NT2/D1 (cell line): Measurements from ENCODE around the gene CDH1.

Source experiments
- DNase-seq: peaks from one replicate; pipeline ENCODE4 v3.0.0-alpha.2; 2011; ENCODE audit warnings: low read depth, low spot score
- H3K27me3 ChIP-seq: 2 replicates; pipeline ENCODE4 v1.6.0; 2011; ENCODE audit warnings: mild to moderate bottlenecking; ENCODE audit not compliant: insufficient read length, insufficient read depth
- H3K36me3 ChIP-seq: 2 replicates; pipeline ENCODE4 v1.6.1; 2011; ENCODE audit warnings: mild to moderate bottlenecking, low read length, mixed read lengths; ENCODE audit not compliant: insufficient read depth, insufficient read length
- H3K4me1 ChIP-seq: 2 replicates; pipeline ENCODE4 v1.5.1; 2011; ENCODE audit not compliant: insufficient read depth, insufficient read length
- H3K4me3 ChIP-seq: 2 replicates; pipeline ENCODE4 v1.5.1; 2011; ENCODE audit warnings: low read depth; ENCODE audit not compliant: insufficient read length
- H3K9ac ChIP-seq: 2 replicates; pipeline ENCODE4 v1.6.0; 2011; ENCODE audit warnings: low read depth; ENCODE audit not compliant: insufficient read length
- H3K9me3 ChIP-seq: 2 replicates; pipeline ENCODE4 v1.5.1; 2011; ENCODE audit warnings: mild to moderate bottlenecking, low read length; ENCODE audit not compliant: insufficient read depth
- SUZ12 ChIP-seq: IDR thresholded peaks from 2 replicates; pipeline ENCODE4 v1.6.1; 2011; ENCODE audit not compliant: insufficient read length, insufficient read depth; ENCODE audit errors: extremely low read depth
- YY1 ChIP-seq: IDR thresholded peaks from 2 replicates; pipeline ENCODE4 v1.6.1; 2011; ENCODE audit not compliant: insufficient read length, insufficient read depth
- ZNF274 ChIP-seq: IDR thresholded peaks from 2 replicates; pipeline ENCODE4 v1.6.1; 2011; ENCODE audit warnings: mild to moderate bottlenecking, low read depth, low read length

Gene CDH1

GRCh38 chr16:68843482-68844210 lies 106.6 kb downstream of the CDH1 start, which contains the start of gene TANGO6:
Gene TANGO6, plus strand, starts transcription at chr16:68843531. Its CDS starts 87 bp downstream, at chr16:68843618.
- H3K4me1 ChIP-seq, result no peaks in the 10 kb centered on the region
- peak; percentile 87 for DNase-seq
- no peaks in the 10 kb centered on the region for H3K27me3 ChIP-seq
- peak within 1 kb of the TSS; percentile 91 for H3K4me3 ChIP-seq
- TF ChIP-seq ZNF274, result no peak
- TF ChIP-seq YY1, result peak; percentile 96
- TF ChIP-seq SUZ12, result no peak
- H3K36me3 ChIP-seq, result peaks cover 9% of the 10 kb centered on the region
- H3K9me3 ChIP-seq, result no peaks in the 10 kb centered on the region
- H3K9ac ChIP-seq, result peak within 1 kb of the TSS; percentile 96

- Histone ChIP-seq H3K9ac (peak overlapping the region; percentile 96), H3K27me3 (no peaks in the 10 kb centered on the region), H3K9me3 (no peaks in the 10 kb centered on the region), H3K4me3 (peak overlapping the region; percentile 91), H3K36me3 (peaks cover 14% of the 10 kb centered on the region), H3K4me1 (no peaks in the 10 kb centered on the region)
- no peak for TF ChIP-seq YY1
- no peak for TF ChIP-seq SUZ12
- no peak for TF ChIP-seq ZNF274
- DNase-seq, result no peak
These were observed 107.1 kb downstream of the CDH1 start for GRCh38 chr16:68844211-68844564.

- Histone ChIP-seq H3K4me1 (no peaks in the 10 kb centered on the region), H3K4me3 (no peak overlapping the region), H3K9ac (no peak overlapping the region), H3K36me3 (peaks cover 16% of the 10 kb centered on the region), H3K27me3 (no peaks in the 10 kb centered on the region), H3K9me3 (no peaks in the 10 kb centered on the region)
- DNase-seq, result no peak
- TF ChIP-seq SUZ12 (no peak), YY1 (no peak), ZNF274 (no peak)
These were observed 111.7 kb downstream of the CDH1 start for GRCh38 chr16:68848786-68849185.

GRCh38 chr16:68850481-68850880 lies 113.4 kb downstream of the CDH1 start:
- no peaks in the 10 kb centered on the region for H3K9me3 ChIP-seq
- no peaks in the 10 kb centered on the region for H3K27me3 ChIP-seq
- peaks cover 12% of the 10 kb centered on the region for H3K36me3 ChIP-seq
- H3K9ac ChIP-seq, result no peak overlapping the region
- TF ChIP-seq ZNF274 (no peak), YY1 (no peak), SUZ12 (no peak)
- DNase-seq, result no peak
- no peaks in the 10 kb centered on the region for H3K4me1 ChIP-seq
- H3K4me3 ChIP-seq, result no peak overlapping the region

- DNase-seq, result no peak
- H3K9me3 ChIP-seq, result no peaks in the 10 kb centered on the region
- no peak overlapping the region for H3K4me3 ChIP-seq
- H3K36me3 ChIP-seq, result peaks cover 12% of the 10 kb centered on the region
- H3K4me1 ChIP-seq, result no peaks in the 10 kb centered on the region
- TF ChIP-seq SUZ12 (no peak), ZNF274 (no peak), YY1 (no peak)
- H3K27me3 ChIP-seq, result no peaks in the 10 kb centered on the region
- H3K9ac ChIP-seq, result no peak overlapping the region
These were observed 114.5 kb downstream of the CDH1 start for GRCh38 chr16:68851601-68852000.

- no peak for TF ChIP-seq SUZ12
- TF ChIP-seq ZNF274, result no peak
- TF ChIP-seq YY1, result no peak
- Histone ChIP-seq H3K4me3 (no peak overlapping the region), H3K4me1 (peaks cover 2% of the 10 kb centered on the region), H3K36me3 (peaks cover 21% of the 10 kb centered on the region), H3K27me3 (no peaks in the 10 kb centered on the region), H3K9me3 (no peaks in the 10 kb centered on the region), H3K9ac (no peak overlapping the region)
- no peak for DNase-seq
These were observed 120.4 kb downstream of the CDH1 start for GRCh38 chr16:68857479-68857878.

GRCh38 chr16:68859828-68860227 lies 122.7 kb downstream of the CDH1 start:
- Histone ChIP-seq H3K9ac (no peak overlapping the region), H3K36me3 (peaks cover 36% of the 10 kb centered on the region), H3K4me1 (peaks cover 2% of the 10 kb centered on the region), H3K9me3 (no peaks in the 10 kb centered on the region), H3K27me3 (no peaks in the 10 kb centered on the region), H3K4me3 (no peak overlapping the region)
- TF ChIP-seq ZNF274 (no peak), YY1 (no peak), SUZ12 (no peak)
- DNase-seq, result no peak
